ENCODE results near the gene UBE2G1.
"Not testable (repeated sequence)": the region's sequence is repeated elsewhere in the genome, so short reads cannot be mapped to it uniquely, and the experiment has no call there.

UBE2G1 gene

GRCh38 chr17:4375039-4375748 is 8.7 kb upstream of the UBE2G1 start:
- DNase-seq = no peak

DNA sequence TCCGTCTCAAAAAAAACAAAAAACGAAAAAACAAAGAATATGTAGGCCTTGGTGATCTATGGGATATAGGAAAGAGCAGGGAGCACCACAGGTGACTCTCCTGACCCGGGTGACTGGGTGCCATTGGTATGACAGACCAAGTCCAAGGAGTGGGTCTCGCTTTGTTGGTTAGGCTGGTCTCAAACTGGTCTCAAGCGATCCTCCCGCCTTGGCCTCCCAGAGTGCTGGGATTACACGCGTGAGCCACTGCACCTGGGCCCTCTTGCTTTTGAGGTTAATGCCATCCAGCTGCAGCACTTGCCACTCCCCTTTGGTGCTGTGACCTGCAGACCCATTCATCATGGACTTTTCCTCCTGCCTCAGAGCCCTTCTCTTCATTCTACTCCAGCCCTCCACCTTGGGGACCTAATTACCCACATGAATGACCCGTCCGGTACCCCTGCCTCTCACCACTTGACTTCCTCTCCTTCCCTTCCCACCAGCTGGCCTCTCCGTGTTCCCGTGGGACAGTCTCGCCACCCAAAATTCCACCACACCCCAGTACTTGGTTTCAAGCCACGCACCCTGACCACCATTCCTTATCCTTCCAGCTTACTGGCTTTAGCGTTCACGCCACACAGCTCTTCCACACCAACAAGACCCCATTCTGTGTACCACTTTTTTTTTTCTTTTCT is 3.2 kb upstream of the UBE2G1 start:
- no peak for DNase-seq

GRCh38 chr17:4368341-4368740 is 1.9 kb upstream of the UBE2G1 start:
- DNase-seq = no peak

DNA sequence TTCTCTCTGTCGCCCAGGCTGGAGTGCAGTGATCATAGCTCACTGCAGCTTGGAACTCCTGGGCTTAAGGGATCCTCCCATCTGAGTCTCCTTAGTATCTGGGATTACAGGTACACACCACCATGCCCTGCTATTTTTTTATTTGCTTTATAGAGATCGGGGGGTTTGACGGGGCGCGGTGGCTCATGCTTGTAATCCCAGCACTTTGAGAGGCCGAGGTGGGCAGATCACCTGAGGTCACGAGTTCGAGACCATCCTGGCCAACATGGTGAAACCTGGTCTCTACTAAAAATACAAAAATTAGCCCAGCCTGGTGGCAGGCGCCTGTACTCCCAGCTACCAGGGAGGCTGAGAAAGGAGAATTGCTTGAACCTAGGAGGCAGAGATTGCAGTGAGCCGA is 702 bp upstream of the UBE2G1 start:
- DNase-seq = not testable (repeated sequence)

DNA sequence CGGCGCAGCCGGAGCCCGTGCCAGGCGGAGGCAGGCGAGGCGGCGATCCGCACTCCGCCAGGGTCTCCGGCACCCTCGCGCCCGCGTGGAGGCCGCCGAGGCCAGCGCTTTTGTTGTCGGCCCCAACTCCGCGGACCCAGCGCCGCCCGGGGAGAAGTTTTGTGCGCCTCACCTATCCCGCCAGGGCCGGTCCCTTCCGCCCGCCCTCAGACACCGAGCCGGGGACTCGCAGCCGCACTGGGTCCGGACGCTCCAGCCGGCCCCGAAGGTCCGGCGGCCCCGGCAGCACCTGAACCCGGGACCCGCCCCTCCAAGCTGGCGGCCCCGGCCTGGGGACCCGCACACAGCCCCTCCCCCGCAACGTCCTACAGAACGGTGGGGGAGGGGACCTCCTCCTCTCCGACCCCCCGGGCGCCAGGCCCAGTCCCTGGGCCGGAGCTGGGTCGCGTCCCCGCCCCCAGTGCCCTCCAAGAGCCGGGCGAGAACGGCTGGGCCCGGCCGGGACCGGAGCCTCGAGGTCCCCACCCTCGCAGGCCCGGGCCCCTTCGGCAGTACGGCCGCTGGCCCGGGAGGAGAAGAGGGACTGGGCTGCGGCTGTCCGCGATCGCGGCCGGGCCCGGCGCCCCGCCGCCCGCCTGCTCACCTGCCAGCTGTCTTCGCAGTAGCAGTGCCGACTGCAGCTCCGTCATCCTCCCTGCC is 698 bp downstream of the UBE2G1 start:
- DNase-seq = peak; percentile 80

DNA sequence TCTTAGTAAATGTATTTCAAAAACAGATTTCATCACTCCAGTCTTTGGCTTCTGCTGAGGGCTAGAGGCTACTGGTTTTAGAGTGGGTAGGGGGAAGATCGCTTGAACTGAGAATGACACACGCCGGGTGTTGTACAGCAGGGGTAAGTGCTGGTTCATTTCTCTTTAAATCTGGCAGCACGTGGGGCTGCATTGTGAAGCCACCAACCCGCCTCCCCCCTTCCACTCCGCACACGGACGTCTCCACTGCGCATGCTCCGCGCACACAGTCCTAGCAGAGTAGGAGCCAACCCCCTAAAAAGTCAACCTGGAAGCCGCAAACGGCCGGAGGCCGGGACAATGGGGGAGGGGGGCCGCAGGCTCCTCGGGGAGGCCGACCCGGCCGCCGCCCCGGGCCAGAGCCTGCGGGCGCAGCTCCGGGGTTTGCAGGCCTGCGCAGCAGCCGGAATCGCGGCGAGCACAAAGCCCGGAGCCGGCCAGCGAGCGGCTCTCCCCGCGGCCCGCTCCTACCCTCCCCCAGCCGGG is 1.3 kb downstream of the UBE2G1 start:
- DNase-seq = peak; percentile 96

GRCh38 chr17:4364622-4365041 is 1.8 kb downstream of the UBE2G1 start:
- DNase-seq = no peak

DNA sequence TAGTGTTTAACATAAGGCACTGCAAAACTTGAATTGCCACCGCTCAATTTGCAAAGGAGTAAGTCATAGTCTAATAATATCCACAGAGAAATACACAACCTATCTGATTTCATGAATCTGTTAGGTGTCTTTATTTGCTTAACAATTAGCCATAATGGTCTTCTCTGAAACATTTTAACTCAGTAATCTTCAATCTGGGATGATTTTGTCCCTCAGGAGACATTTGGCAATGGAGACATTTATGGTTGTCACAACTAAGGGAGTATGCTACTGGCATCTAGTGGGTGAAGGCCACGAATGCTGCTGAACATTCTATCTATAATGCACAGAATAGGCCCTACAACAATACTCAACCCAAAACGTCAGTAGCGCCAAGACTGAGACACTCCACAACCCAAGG is 4.3 kb downstream of the UBE2G1 start:
- DNase-seq = no peak

- DNase-seq = no peak
Observed at GRCh38 chr17:4358154-4358553, 8.3 kb downstream of the UBE2G1 start.

GRCh38 chr17:4357671-4358070 is 8.8 kb downstream of the UBE2G1 start:
- no peak for DNase-seq

GRCh38 chr17:4357030-4357628 is 9.3 kb downstream of the UBE2G1 start:
- DNase-seq = no peak

GRCh38 chr17:4354862-4355514 is 11.5 kb downstream of the UBE2G1 start:
- DNase-seq = no peak

GRCh38 chr17:4354206-4354605 is 12.3 kb downstream of the UBE2G1 start:
- no peak for DNase-seq

DNA sequence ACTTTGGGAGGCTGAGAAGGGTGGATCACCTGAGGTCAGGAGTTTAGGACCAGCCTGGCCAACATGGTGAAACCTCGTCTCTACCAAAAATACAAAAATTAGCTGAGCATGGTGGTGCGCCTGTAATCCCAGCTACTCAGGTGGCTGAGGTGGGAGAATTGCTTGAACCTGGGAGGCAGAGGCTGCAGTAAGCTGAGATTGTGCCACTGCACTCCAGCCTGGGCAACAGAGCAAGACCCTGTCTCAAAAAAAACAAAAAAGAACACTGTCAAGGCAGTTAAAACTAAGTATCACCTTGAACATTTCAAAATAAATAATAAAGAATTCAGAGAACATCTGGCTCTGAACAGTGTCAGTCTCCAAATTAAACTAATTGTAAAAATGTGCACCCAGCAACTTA is 16.3 kb downstream of the UBE2G1 start:
- not testable (repeated sequence) for DNase-seq

DNA sequence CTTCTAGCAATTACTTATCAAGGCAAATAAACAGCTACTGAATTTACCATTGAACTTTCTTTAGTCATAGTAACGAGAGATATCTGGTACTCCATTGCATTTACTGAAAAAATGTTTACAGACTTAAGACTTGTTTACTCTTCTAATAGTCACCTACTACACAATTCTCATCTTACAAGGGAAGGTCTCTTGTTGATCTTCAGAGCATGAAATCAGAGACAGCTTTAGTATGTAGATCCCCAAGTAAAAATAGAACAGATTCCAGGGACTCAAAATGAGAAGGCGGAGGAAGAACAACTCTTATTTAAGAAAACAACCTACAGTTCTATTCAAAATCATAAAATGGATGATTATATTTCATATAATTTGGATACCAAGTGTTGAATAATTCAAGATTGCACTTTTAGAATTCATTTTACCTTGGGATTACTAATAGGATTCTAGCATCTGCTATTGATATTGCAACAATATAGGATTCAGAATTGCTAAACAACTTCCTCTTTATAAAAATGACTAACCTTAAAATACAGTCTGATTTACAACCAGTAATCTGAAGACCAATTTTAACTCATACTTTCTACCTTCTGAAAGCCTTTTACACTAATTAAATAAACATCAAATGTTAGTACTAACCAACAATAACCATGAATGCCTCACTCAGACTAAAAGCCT is 20.8 kb downstream of the UBE2G1 start:
- DNase-seq = no peak

GRCh38 chr17:4344926-4345325 is 21.5 kb downstream of the UBE2G1 start:
- no peak for DNase-seq

- no peak for DNase-seq
Observed at GRCh38 chr17:4342535-4342934, 23.9 kb downstream of the UBE2G1 start.

DNA sequence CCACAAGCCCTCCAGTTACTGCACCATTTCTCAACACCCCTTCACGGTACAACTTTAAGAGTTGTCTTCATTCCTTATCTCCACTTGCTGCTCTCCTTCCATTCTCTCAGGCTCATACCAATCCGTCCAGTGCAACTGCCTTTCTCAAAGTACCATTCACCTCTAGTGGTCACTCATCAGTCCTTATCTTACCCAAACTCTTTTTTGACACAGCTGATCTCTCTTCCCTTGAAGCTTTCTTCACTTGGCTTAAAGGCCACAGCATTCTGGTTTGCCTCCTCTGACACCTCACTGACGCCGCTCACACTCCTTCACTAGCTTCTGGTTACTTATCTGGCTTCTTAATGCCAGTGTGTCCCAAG is 24.9 kb downstream of the UBE2G1 start:
- no peak for DNase-seq

- DNase-seq = no peak
Observed at GRCh38 chr17:4340914-4341615, 25.4 kb downstream of the UBE2G1 start.

GRCh38 chr17:4334776-4335584 is 31.5 kb downstream of the UBE2G1 start:
- DNase-seq = no peak

DNA sequence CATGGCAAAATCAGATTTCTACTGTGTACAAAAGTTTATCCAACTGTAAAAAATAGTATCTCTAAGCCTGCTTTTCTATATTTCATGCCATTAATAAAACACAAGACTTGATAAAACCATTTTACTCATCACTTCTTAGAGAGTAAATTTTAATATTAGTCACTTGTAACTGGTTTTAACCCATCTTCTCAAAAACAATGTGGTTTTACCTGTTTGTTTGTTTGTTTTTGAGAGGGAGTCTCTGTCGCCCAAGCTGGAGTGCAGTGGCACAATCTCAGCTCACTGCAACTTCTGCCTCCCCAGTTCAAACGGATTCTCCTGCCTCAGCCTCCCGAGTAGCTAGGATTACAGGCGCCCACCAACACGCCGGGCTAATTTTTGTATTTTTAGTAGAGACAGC is 32.1 kb downstream of the UBE2G1 start:
- no peak for DNase-seq
